ENCODE measurements around the gene MRFAP1L1.

DNA sequence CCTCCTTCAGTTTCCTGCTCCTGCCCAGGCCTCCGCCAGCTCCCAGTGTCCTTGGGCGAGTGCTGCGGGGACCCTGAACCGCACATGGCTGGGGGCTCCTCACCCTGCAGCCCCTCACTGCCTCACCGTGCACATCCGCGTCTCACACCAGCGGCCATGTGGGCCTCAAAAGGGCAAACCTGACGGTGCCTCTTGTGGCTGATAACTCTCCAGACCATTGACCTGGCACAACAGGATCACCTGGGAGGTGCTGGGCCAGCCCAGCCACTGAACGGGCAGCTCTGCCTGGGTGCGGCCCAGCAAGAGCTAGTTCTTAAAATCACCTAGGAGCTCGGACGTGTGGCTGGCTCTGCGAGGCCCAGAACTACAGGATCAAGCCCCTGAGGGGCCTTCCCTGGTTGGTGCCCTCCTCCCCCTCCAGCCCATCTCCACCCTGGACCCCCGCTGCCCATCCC is 20.1 kb downstream of the MRFAP1L1 start:
- TF ChIP-seq, protein P1, sequence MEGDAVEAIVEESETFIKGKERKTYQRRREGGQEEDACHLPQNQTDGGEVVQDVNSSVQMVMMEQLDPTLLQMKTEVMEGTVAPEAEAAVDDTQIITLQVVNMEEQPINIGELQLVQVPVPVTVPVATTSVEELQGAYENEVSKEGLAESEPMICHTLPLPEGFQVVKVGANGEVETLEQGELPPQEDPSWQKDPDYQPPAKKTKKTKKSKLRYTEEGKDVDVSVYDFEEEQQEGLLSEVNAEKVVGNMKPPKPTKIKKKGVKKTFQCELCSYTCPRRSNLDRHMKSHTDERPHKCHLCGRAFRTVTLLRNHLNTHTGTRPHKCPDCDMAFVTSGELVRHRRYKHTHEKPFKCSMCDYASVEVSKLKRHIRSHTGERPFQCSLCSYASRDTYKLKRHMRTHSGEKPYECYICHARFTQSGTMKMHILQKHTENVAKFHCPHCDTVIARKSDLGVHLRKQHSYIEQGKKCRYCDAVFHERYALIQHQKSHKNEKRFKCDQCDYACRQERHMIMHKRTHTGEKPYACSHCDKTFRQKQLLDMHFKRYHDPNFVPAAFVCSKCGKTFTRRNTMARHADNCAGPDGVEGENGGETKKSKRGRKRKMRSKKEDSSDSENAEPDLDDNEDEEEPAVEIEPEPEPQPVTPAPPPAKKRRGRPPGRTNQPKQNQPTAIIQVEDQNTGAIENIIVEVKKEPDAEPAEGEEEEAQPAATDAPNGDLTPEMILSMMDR (IDR thresholded peaks at IDR 0.05; ENCODE audit: insufficient read depth, low read depth, low read length): no peak
- TF ChIP-seq EZH2 (IDR thresholded peaks at IDR 0.05; ENCODE audit: insufficient read depth, low read length): no peak

All from astrocyte (in vitro differentiated cells and primary cell).